Measurements from ENCODE around the gene DCAF8. TPM values are rescaled to one million over a fixed set of nuclear protein-coding genes. Genes with fewer than 3 reads are reported as not detected.
A peak's percentile ranks its signal among the peaks of the same experiment; 100 is the strongest.

The DCAF8 gene
- total and polyA plus RNA-seq, 2 experiments from 2014 or later: 151 to 210 TPM

DNA sequence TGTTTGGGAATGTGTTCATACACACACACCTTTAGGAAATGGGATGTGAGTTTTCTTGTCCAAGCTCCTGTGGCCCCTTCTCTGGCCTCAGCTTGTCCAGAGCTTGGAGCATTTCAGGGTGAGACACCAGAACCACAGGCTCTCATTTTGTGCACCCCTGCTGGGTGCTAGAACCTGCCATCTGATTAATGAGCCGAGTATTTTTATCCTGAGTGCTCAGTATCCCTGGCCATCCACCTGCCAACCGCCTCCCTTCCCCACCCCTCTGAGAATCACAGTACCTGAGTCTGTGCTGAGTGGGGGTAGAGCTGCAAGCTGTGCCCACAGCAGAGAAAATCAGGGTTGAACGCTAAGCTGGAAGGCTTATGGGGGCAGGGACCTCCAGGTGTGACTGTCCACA is 70.6 kb downstream of the DCAF8 start:
- Histone ChIP-seq H3K4me3 (no peak overlapping the region), H3K27me3 (no peaks in the 10 kb centered on the region), H3K4me1 (ENCODE audit: low read depth) (peaks cover 47% of the 10 kb centered on the region), H3K9me3 (ENCODE audit: low read depth) (no peaks in the 10 kb centered on the region), H3K27ac (no peak overlapping the region), H3K36me3 (no peaks in the 10 kb centered on the region)
- TF ChIP-seq, protein P1, sequence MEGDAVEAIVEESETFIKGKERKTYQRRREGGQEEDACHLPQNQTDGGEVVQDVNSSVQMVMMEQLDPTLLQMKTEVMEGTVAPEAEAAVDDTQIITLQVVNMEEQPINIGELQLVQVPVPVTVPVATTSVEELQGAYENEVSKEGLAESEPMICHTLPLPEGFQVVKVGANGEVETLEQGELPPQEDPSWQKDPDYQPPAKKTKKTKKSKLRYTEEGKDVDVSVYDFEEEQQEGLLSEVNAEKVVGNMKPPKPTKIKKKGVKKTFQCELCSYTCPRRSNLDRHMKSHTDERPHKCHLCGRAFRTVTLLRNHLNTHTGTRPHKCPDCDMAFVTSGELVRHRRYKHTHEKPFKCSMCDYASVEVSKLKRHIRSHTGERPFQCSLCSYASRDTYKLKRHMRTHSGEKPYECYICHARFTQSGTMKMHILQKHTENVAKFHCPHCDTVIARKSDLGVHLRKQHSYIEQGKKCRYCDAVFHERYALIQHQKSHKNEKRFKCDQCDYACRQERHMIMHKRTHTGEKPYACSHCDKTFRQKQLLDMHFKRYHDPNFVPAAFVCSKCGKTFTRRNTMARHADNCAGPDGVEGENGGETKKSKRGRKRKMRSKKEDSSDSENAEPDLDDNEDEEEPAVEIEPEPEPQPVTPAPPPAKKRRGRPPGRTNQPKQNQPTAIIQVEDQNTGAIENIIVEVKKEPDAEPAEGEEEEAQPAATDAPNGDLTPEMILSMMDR (IDR thresholded peaks at IDR 0.05; ENCODE audit: low read depth, low read length): no peak
- no peak for DNase-seq (ENCODE audit: low read depth in 1 of 2, low spot score in 1 of 2)

- H3K4me1 ChIP-seq (ENCODE audit: low read depth): peaks cover 47% of the 10 kb centered on the region
- DNase-seq (ENCODE audit: low read depth in 1 of 2, low spot score in 1 of 2): peak; percentile 58 to 64
- H3K9me3 ChIP-seq (ENCODE audit: low read depth): no peaks in the 10 kb centered on the region
- H3K4me3 ChIP-seq: no peak within 1 kb of the TSS
- TF ChIP-seq, protein P1 (IDR thresholded peaks at IDR 0.05; ENCODE audit: low read depth, low read length): no peak
- H3K27me3 ChIP-seq: no peaks in the 10 kb centered on the region
- no peaks in the 10 kb centered on the region for H3K36me3 ChIP-seq
- peak within 1 kb of the TSS; percentile 86 for H3K27ac ChIP-seq
Observed at GRCh38 chr1:160189649-160190625, 72.4 kb downstream of the DCAF8 start, which contains the start of gene CASQ1. TSS of gene CASQ1 (plus strand) at chr1:160190575. CDS start at chr1:160190752, 177 bp downstream.

DNA sequence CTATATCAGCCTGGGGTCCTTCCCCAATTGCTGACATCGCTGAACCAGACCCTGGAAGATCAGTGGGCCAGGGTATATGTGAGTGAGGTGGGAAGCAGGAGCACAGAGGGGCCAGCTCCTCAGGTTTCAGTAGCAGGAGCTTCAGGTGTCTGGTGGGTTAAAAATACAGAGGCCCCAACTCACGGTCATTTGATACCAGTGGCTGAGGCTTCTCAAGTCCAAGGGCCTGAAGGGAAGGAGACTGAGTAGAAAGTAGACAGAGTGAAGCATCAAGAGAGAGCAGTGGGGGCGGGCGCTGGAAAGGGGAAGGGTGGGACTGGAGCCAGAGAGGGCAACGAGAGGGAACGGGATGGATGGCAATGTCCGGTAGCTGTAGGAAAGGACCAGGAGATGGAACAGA is 74.0 kb downstream of the DCAF8 start:
- Histone ChIP-seq H3K4me1 (ENCODE audit: low read depth) (peaks cover 45% of the 10 kb centered on the region), H3K36me3 (no peaks in the 10 kb centered on the region), H3K27me3 (no peaks in the 10 kb centered on the region), H3K27ac (peak overlapping the region; percentile 21), H3K9me3 (ENCODE audit: low read depth) (no peaks in the 10 kb centered on the region), H3K4me3 (no peak overlapping the region)
- DNase-seq (ENCODE audit: low read depth in 1 of 2, low spot score in 1 of 2): no peak
- TF ChIP-seq, protein P1 (IDR thresholded peaks at IDR 0.05; ENCODE audit: low read depth, low read length): no peak

DNA sequence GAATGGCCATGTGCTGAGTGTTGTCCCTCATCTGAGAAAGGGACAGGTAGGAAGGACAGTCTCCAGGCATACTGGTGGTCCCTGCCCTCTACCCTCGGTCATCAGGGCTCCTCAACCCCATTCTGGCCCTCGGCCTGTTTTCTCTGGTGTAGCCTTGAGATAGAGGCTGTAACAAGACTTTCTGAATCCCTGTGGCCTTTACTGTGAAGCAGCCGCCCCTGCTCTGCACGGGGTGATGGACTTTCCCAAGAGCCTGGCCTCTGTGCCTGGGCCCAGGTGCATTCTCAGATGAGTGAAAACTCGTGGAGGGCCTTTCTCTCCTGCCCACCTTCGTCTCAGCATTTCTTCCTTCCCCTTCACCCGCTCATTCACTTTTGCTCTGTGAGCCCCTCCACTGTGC is 74.9 kb downstream of the DCAF8 start:
- Histone ChIP-seq H3K9me3 (ENCODE audit: low read depth) (no peaks in the 10 kb centered on the region), H3K36me3 (no peaks in the 10 kb centered on the region), H3K27me3 (no peaks in the 10 kb centered on the region), H3K27ac (no peak overlapping the region), H3K4me3 (no peak overlapping the region), H3K4me1 (ENCODE audit: low read depth) (peaks cover 37% of the 10 kb centered on the region)
- no peak for DNase-seq (ENCODE audit: low read depth in 1 of 2, low spot score in 1 of 2)
- TF ChIP-seq, protein P1 (IDR thresholded peaks at IDR 0.05; ENCODE audit: low read depth, low read length): no peak

GRCh38 chr1:160186729-160187128 is 75.6 kb downstream of the DCAF8 start:
- Histone ChIP-seq H3K4me1 (ENCODE audit: low read depth) (peaks cover 30% of the 10 kb centered on the region), H3K4me3 (no peak overlapping the region), H3K27ac (no peak overlapping the region), H3K27me3 (no peaks in the 10 kb centered on the region), H3K9me3 (ENCODE audit: low read depth) (no peaks in the 10 kb centered on the region), H3K36me3 (no peaks in the 10 kb centered on the region)
- TF ChIP-seq, protein P1 (IDR thresholded peaks at IDR 0.05; ENCODE audit: low read depth, low read length): no peak
- DNase-seq (ENCODE audit: low read depth in 1 of 2, low spot score in 1 of 2): no peak

All from cardiac muscle cell (in vitro differentiated cells and primary cell).